Activated T-cell treated with anti-CD3 and anti-CD28 coated beads for 24 hours (primary cell): ENCODE data around the gene EPDR1.

ENCODE experiments used
- DNase-seq: peaks from one replicate; pipeline ENCODE4 v3.0.0-alpha.2; 2020; ENCODE audit warnings: low read depth

Gene EPDR1

DNA sequence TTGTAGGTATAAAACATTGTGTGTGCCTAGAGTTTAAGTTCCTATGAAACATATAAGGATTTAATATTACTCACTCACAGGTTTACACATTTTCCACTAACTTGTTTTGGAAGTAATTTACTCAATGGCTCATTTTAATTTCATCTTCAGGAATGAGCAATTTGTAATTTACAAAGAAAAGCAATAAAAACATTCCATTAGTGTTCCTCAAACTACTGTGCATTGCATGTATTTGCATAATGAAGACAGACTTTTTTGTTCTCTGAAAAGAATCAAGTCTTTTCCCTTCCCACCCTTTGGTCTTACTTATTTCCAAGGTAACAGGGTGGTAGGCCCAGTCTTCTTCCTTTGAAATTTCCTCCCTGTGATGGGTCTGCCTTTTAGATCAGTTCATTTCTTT, 61.2 kb downstream of the EPDR1 start:
- DNase-seq = no peak

DNA sequence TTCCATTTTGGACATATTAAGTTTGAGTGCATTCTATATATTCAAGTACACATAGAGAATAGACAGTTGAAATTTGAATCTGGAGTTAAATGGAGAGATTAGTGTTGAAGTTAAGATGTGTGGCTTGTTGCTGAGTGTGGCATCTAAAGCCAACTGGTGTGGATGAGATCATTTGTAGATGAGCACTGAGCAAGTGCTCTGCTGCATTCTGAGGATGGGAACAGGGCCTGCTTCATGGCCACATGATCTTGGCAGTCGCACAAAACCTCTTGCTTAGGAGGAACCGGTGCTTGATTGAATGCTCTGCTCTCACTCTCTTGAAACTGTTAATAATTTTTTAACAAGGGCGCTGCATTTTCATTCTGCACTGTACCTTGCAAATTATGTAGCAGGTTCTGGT, 62.0 kb downstream of the EPDR1 start:
- no peak for DNase-seq

DNA sequence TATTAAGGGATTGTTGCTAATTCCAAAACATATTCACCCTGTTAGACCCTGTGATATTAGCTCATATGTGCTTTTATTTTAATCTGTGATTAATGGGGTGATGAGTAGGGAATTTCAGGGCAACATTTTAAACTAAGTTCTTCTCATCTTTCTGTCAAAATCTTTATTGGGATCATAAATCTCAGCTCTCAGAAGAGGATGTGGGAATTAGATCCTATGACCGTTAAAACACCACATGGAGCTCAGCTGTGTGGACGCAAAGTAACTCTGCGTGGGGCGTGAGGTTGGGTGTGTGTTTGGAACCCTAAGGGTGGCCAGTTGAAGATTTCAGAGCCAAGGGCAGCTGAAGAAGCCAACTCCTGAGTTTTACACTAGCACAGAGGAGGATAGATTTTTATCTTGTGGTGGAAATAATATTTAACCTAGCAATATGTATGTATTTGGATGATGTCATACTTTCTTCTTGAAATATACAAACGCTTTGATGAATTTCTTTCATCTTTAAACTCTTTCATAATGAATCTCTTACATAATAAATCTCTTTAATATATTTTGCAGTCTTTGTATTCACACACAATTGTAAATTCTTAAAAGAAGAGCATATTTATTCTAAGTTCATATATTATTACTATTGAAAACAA, 64.4 kb downstream of the EPDR1 start:
- no peak for DNase-seq

- DNase-seq = no peak
These were observed 66.5 kb downstream of the EPDR1 start for GRCh38 chr7:37986908-37987330.

- DNase-seq = no peak
These were observed 67.3 kb downstream of the EPDR1 start for GRCh38 chr7:37987732-37988131.

DNA sequence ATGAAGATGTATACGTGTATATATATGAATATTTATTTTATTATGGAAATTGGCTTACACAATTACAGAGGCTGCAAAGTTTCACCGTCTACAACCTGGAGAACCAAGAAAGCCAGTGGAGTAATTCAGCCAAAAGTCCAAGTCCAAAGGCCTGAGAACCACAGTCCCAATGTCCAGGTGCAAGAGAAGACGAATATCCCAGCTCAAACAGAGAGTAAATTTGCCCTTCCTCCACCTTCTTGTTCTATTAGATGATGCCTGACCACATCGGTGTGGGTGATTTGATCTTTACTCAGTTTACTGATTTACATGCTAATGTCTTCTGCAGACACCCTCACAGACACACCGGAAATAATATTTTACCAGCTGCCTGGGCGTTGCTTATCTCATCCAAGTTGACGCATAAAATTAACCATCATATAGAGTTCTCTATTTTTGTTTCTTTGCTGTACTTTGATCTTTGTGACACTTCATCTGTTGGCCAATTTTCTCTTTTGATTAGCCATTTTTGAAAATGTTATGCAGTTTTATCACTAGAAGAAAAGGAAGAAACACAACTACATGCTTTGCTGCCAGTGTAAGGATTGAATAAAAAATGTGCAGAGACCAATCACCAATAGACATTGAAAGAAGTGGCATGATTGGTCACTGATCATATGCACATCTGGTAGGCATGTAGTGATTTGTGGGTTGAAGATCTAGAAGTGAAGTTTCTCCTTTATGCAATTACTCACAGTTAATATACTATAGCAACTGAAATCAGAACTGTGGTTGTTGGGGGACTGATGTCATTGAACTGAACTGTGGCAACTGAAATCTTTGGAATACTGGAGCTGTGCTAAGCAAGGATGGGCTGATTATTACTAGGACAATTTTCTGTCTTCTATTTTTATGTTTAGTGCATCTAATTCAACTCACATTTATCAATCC, 68.5 kb downstream of the EPDR1 start:
- DNase-seq = no peak

DNA sequence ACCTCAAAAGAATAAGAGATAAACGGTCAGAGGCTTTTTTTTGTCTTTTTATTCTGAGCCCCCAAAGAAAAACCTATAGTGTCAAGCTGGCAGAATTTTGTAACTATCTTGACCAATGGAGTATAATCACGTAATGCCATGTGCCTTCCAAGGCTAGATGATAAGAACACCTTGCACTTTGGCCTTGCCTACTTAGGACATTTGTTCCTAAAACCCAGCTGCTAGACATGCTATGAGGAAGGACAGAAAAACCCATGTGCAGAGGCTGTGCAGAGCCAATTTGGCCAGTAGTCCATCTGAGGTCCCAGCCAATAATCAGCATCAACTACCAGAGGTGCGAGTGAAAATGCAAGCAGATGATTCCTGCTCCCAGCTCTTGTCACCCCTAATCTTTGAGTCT, 69.9 kb downstream of the EPDR1 start:
- no peak for DNase-seq

GRCh38 chr7:37993060-37993501, 72.6 kb downstream of the EPDR1 start:
- DNase-seq = no peak

DNA sequence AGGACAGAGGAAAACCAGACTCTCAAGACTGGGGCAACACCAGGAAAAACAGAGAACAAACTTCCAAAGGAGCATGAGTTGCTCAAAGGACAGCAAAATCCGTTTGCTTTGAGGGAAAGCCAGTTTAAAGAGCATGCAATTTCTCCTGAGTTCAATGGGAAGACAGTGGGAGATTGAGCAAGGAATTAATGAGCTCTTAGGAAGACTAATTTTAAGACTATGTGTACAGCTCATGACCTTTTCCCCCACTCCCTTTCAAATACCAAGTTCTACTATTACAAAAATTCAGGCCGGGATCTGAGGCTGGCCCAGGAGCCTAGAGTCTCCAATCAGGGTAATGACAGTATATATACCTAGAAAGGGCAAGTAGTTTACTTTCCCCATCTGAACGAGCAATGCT, 79.2 kb downstream of the EPDR1 start:
- no peak for DNase-seq

DNA sequence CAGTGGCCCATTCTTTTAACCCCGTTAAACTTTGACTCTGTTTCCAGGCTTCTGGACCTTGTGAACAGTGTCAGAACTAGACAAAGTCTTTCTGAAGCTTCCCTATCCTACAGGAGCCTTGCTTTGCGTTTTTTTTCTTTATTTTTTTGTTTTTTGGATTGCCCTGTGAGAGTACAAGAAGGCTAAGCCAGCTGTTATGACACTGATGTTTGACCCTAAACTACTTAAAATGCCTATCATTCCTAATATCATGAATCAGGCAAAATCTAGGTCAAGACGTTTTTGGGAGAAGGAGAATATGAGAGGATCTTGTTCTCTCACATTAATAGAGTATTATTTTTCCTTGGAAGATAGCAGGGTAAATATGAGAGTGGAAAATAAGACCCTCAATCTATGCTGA, 79.8 kb downstream of the EPDR1 start:
- no peak for DNase-seq
